ENCODE results near the gene ZCCHC14. TPM values are rescaled to one million over a fixed set of nuclear protein-coding genes. Genes with fewer than 3 reads are reported as not detected.
A peak's percentile ranks its signal among the peaks of the same experiment; 100 is the strongest.

ZCCHC14 gene
- total RNA-seq, 1 experiment from 2014 or later = 30.3 TPM

DNA sequence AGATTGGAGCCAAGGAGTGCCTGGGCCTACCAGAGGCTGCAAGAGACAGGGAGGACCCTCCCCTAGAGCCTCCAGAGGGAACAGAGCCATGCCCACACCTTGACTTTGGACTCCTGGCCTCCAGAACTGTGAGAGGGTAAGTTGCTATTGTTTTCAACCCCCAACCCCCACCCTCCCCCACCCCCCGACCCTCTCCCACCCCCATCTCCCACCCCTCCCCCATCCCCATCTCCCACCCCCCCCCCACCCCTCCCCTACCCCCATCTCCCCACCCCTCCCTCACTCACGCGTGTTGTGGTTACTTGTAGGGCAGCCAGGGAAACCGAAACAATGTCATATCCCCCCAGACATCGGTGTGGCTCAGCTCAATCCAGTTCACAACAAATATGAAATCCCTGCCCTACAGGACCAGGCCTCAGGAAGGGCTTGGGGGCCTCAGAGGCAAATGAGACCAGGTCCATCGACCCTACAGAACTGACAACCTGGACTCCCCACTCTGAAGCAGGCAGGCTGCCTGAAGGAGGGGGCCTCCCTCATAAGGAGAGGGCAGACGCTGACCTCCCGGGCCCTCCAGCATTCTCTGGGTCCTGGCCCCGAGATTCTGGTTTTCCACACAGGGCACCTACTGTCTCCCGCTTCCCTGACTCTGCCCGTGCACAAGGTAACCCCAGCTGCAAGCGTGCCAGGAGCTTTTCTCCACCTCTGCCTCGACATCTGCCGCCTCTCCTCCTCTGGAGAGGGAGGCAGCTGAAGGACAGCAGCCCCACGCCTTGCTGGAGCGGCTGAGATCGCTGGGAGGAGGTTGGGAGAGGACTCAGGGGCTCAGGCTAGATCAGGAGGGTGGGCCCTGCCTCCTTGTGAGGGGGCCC is 3.0 kb upstream of the ZCCHC14 start:
- ChIA-PET CTCF (no interaction called here), POLR2A (ENCODE audit: low non-redundant PET) (no interaction called here)
- H3K4me1 ChIP-seq (ENCODE audit: insufficient read depth, low read length, poor library complexity, severe bottlenecking) = peaks cover 3% of the 10 kb centered on the region
- H3K27ac ChIP-seq (ENCODE audit: low read depth, low read length, poor library complexity, severe bottlenecking) = no peak overlapping the region
- intact Hi-C loops (cut with micrococcal nuclease; ENCODE audit: unreplicated experiment) = no loop called here
- no peaks in the 10 kb centered on the region for H3K36me3 ChIP-seq (ENCODE audit: insufficient read depth, low read length, poor library complexity, severe bottlenecking)
- H3K9me3 ChIP-seq (ENCODE audit: low read depth, low read length, poor library complexity, severe bottlenecking) = no peaks in the 10 kb centered on the region
- no peaks in the 10 kb centered on the region for H3K27me3 ChIP-seq (replicated peaks; ENCODE audit: insufficient read depth, low read depth, low read length, poor library complexity)
- no peak overlapping the region for H3K4me3 ChIP-seq (ENCODE audit: low read depth, low read length, poor library complexity, severe bottlenecking)
- no TSS peak for BruUV-seq (replicated peaks)
- no peak for DNase-seq (ENCODE audit: low spot score)
- TF ChIP-seq EZH2 (IDR thresholded peaks at IDR 0.05; ENCODE audit: borderline replicate concordance, low read depth, low read length, poor library complexity, severe bottlenecking) = no peak

DNA sequence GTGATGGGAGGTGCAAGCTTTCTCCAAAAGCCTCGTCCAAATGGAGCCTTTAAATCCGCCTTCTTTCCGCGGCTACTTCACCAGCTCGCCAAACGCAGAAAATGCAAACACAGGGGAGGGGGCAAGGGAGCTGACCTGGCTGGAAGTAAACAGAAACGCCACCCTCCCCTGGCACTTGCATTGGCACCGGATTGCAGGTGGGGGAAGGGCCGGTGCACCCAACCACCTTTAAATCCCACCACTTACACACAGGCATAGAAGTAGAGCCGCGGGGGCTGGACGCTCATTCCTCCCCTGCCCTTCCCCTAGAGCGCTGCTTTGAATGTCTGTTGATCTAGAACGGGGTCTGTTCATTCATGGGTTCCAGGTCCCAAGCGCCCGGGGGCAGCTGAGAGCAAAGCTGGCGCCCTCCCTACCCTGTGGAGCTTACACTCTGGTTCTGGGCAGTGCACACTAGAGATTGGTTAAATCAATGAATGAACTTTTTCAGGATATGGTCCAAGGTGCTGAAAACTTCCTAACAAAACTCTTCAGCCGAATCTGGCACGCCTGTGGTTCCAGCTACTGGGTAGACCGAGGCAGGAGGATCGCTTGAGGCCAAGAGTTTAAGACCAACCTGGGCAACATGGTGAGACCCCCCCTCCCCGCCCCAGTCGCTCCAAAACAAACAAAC is 920 bp upstream of the ZCCHC14 start:
- Histone ChIP-seq H3K36me3 (ENCODE audit: insufficient read depth, low read length, poor library complexity, severe bottlenecking) (no peaks in the 10 kb centered on the region), H3K4me3 (ENCODE audit: low read depth, low read length, poor library complexity, severe bottlenecking) (peak overlapping the region; percentile 47), H3K27ac (ENCODE audit: low read depth, low read length, poor library complexity, severe bottlenecking) (peak overlapping the region; percentile 65), H3K27me3 (replicated peaks; ENCODE audit: insufficient read depth, low read depth, low read length, poor library complexity) (no peaks in the 10 kb centered on the region), H3K4me1 (ENCODE audit: insufficient read depth, low read length, poor library complexity, severe bottlenecking) (peaks cover 14% of the 10 kb centered on the region), H3K9me3 (ENCODE audit: low read depth, low read length, poor library complexity, severe bottlenecking) (no peaks in the 10 kb centered on the region)
- ChIA-PET CTCF (no interaction called here), POLR2A (ENCODE audit: low non-redundant PET) (no interaction called here)
- TF ChIP-seq EZH2 (IDR thresholded peaks at IDR 0.05; ENCODE audit: borderline replicate concordance, low read depth, low read length, poor library complexity, severe bottlenecking) = no peak
- TF ChIP-seq, protein P1, sequence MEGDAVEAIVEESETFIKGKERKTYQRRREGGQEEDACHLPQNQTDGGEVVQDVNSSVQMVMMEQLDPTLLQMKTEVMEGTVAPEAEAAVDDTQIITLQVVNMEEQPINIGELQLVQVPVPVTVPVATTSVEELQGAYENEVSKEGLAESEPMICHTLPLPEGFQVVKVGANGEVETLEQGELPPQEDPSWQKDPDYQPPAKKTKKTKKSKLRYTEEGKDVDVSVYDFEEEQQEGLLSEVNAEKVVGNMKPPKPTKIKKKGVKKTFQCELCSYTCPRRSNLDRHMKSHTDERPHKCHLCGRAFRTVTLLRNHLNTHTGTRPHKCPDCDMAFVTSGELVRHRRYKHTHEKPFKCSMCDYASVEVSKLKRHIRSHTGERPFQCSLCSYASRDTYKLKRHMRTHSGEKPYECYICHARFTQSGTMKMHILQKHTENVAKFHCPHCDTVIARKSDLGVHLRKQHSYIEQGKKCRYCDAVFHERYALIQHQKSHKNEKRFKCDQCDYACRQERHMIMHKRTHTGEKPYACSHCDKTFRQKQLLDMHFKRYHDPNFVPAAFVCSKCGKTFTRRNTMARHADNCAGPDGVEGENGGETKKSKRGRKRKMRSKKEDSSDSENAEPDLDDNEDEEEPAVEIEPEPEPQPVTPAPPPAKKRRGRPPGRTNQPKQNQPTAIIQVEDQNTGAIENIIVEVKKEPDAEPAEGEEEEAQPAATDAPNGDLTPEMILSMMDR (conservative IDR thresholded peaks at IDR 0.05; ENCODE audit: low read depth, low read length) = no peak
- no TSS peak for BruUV-seq (replicated peaks)
- DNase-seq (ENCODE audit: low spot score) = no peak
- intact Hi-C loops (cut with micrococcal nuclease; ENCODE audit: unreplicated experiment) = loop anchor here (5.0 kb wide), 1 partner anchor 56 kb away; no protein-coding TSS in a partner anchor

DNA sequence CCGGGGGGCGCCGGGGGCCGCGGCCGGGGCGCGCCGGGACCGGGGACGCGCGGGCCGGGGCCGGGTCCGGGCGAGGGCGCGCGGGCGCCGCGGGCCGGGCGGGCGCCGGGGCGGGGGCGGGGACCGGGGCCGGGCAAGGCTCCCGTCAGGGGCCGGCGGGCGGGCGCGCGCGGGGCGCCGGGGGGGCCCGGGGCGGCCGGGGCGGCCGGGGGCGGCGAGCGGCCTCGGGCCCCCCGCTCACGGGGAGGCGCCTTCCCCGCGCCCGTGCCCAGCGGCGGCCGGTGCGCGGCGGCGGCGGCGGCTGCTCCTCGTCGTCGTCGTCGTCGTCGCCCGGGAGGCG is 563 bp downstream of the ZCCHC14 start:
- no peak for DNase-seq (ENCODE audit: low spot score)
- BruUV-seq (replicated peaks) = no TSS peak
- POLR2A ChIA-PET (ENCODE audit: low non-redundant PET) = no interaction called here

More for the DNA sequence above, 563 bp downstream of the ZCCHC14 start:
- CTCF ChIA-PET = no interaction called here
- Histone ChIP-seq H3K9me3 (ENCODE audit: low read depth, low read length, poor library complexity, severe bottlenecking) (no peaks in the 10 kb centered on the region), H3K27me3 (replicated peaks; ENCODE audit: insufficient read depth, low read depth, low read length, poor library complexity) (no peaks in the 10 kb centered on the region), H3K36me3 (ENCODE audit: insufficient read depth, low read length, poor library complexity, severe bottlenecking) (no peaks in the 10 kb centered on the region), H3K4me1 (ENCODE audit: insufficient read depth, low read length, poor library complexity, severe bottlenecking) (peaks cover 14% of the 10 kb centered on the region), H3K27ac (ENCODE audit: low read depth, low read length, poor library complexity, severe bottlenecking) (no peak overlapping the region), H3K4me3 (ENCODE audit: low read depth, low read length, poor library complexity, severe bottlenecking) (peak overlapping the region; percentile 54)
- intact Hi-C loops (cut with micrococcal nuclease; ENCODE audit: unreplicated experiment) = loop anchor here (5.0 kb wide), 1 partner anchor 55 kb away; no protein-coding TSS in a partner anchor
- no peak for TF ChIP-seq EZH2 (IDR thresholded peaks at IDR 0.05; ENCODE audit: borderline replicate concordance, low read depth, low read length, poor library complexity, severe bottlenecking)
- TF ChIP-seq, protein P1 (conservative IDR thresholded peaks at IDR 0.05; ENCODE audit: low read depth, low read length) = no peak
